Measurements from ENCODE around the gene NFAM1.

NFAM1 gene

GRCh38 chr22:42375982-42376381 lies 56.2 kb downstream of the NFAM1 start:
- no peak for TF ChIP-seq CTCF (IDR thresholded peaks at IDR 0.05; ENCODE audit: insufficient read depth, low read depth, low read length, missing control alignments)
- DNase-seq (ENCODE audit: low read depth) = no peak
- H3K4me3 ChIP-seq (ENCODE audit: low read depth, low read length) = no peak overlapping the region

GRCh38 chr22:42372976-42373375 lies 59.2 kb downstream of the NFAM1 start:
- DNase-seq (ENCODE audit: low read depth) = no peak
- TF ChIP-seq CTCF (IDR thresholded peaks at IDR 0.05; ENCODE audit: insufficient read depth, low read depth, low read length, missing control alignments) = no peak
- H3K4me3 ChIP-seq (ENCODE audit: low read depth, low read length) = no peak overlapping the region

- H3K4me3 ChIP-seq (ENCODE audit: low read depth, low read length) = no peak overlapping the region
- no peak for TF ChIP-seq CTCF (IDR thresholded peaks at IDR 0.05; ENCODE audit: insufficient read depth, low read depth, low read length, missing control alignments)
- DNase-seq (ENCODE audit: low read depth) = no peak
Observed at GRCh38 chr22:42371501-42371900, 60.7 kb downstream of the NFAM1 start.

GRCh38 chr22:42371099-42371498 lies 61.1 kb downstream of the NFAM1 start:
- no peak for DNase-seq (ENCODE audit: low read depth)
- TF ChIP-seq CTCF (IDR thresholded peaks at IDR 0.05; ENCODE audit: insufficient read depth, low read depth, low read length, missing control alignments) = no peak
- no peak overlapping the region for H3K4me3 ChIP-seq (ENCODE audit: low read depth, low read length)

- no peak for TF ChIP-seq CTCF (IDR thresholded peaks at IDR 0.05; ENCODE audit: insufficient read depth, low read depth, low read length, missing control alignments)
- DNase-seq (ENCODE audit: low read depth) = peak; percentile 94
- H3K4me3 ChIP-seq (ENCODE audit: low read depth, low read length) = peak overlapping the region; percentile 63
Observed at GRCh38 chr22:42369250-42370041, 62.8 kb downstream of the NFAM1 start.

GRCh38 chr22:42368379-42369249 lies 63.6 kb downstream of the NFAM1 start:
- H3K4me3 ChIP-seq (ENCODE audit: low read depth, low read length) = peak overlapping the region; percentile 38
- TF ChIP-seq CTCF (IDR thresholded peaks at IDR 0.05; ENCODE audit: insufficient read depth, low read depth, low read length, missing control alignments) = no peak
- DNase-seq (ENCODE audit: low read depth) = no peak
